ENCODE measurements around the gene THOC3.
"Not testable (repeated sequence)": the region's sequence is repeated elsewhere in the genome, so short reads cannot be mapped to it uniquely, and the experiment has no call there.

THOC3 gene

DNA sequence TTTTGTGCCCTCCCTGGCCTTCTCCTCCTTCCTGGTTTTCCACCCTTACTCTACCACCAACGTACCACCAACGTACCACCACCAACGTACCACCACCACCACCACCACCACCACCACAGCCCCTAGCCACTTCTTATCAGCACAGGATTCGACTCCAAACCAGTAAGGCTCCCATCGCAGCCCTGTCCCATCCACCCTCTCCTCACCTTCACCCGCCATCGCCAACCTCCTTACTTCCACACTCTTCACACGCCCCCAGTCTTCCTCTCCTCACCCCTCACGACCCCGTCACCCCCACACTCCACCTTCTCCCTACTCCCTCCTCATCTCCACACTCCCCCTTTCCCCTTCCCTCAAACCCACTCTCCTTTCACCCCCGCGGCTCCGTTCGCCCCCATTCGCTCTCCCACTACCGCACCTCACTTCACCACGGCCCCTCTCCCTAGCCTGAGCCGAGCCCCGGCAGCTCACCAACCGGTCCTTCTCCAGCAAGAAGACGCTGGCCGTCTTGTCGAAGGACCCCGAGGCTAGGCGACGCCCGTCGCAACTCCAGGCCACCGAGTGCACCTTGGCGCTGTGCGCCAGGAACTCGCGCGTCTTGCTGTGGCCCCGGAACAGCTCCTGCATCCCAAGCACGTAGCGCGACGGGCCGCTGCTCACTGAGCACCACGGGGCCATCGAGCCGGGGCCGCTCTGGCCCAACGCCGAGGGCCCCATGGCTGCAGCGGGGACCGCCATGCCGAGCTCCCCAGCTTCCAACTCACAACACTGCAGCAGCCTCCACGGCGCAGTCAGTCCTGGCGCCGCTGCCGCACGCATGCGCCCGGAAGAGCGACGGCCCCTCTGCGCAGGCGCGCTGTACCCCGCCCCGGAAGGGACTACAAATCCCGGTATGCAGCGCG lies at the start of gene THOC3:
TSS of gene THOC3 (minus strand) at position 845 of the 902 bp plus-strand sequence. CDS start at position 738, 107 bp downstream.
- not testable (repeated sequence) for DNase-seq

DNA sequence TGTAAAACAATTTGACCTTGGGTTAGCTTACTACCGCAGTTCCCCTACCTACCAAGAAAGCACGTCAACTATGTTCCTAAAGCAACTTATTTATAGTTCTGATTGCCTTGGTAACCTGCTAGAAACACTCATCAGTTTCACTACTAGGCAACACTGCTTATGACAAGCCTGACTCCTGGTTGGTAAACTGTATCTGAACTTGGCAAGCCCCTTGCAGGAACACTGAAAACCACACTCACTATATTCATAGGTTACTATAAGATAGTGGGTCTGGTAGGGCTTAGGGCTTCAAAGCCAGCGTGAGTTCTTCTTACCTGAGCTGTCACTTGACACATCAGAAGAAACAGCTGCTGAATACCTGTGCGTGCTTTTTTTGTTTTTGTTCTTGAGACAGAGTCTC lies 49.2 kb upstream of the THOC3 start:
- DNase-seq: not testable (repeated sequence)

DNA sequence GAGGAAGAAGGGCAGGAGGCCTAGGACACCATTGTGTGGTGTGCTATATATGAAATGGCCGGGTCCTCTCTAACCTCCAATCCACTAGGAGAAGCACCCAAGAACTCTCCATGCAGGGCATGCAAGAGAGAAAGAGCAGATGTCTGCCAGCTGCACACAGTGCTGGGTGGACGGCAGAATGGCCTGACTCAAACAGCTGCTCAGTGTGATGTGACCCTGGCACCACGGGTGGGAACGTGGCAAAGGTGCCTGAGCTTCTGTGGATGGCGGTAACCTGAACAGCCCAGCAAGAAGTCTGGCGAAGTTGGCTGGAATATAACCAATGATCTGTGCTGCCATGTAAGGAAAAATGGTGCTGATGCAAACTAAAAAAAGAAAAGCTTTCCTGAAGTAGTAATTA lies 46.2 kb upstream of the THOC3 start:
- DNase-seq: not testable (repeated sequence)

- not testable (repeated sequence) for DNase-seq
These were observed 43.0 kb upstream of the THOC3 start for GRCh38 chr5:176011088-176011487.

DNA sequence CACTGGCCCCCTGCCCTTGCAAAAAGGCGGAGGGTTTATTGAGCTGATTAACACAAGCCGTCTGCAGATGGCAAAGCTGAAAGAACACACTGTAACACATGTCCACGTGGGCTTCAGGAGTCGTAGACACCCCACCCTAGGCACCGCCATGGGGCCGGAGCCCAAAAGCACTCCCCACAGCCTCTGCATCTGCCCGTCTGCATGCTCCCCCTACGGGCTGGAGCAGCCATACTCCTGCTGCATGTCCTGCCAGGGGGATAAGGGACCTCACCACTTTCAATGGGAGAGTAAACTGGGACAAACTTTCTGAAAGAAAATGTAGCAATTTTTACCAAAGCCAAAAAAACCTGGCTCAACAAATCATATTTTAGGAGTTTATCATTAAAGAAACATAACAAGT lies 42.1 kb upstream of the THOC3 start:
- DNase-seq: not testable (repeated sequence)

- not testable (repeated sequence) for DNase-seq
These were observed 39.1 kb upstream of the THOC3 start for GRCh38 chr5:176007220-176007619.

GRCh38 chr5:176006819-176007218 lies 38.7 kb upstream of the THOC3 start:
- not testable (repeated sequence) for DNase-seq

DNA sequence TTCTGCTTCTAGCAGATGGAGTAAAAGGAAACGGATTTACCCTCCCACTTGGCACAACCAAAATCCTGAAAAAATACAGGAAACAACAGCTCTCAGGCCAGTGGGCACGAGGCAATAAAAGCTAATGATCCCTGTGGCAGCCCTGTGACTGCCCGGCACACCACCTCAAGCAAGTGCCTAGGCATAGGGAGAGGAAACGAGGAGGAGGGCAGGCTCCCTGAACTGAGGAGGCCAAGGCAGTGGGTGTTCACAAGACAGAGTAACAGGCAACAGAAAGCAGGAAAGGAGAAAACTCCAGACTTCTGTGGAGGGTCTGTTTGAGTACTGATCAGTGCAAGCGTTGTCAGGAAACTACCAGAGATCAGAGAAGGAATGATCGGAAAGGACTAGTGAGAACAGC lies 29.9 kb upstream of the THOC3 start:
- not testable (repeated sequence) for DNase-seq

DNA sequence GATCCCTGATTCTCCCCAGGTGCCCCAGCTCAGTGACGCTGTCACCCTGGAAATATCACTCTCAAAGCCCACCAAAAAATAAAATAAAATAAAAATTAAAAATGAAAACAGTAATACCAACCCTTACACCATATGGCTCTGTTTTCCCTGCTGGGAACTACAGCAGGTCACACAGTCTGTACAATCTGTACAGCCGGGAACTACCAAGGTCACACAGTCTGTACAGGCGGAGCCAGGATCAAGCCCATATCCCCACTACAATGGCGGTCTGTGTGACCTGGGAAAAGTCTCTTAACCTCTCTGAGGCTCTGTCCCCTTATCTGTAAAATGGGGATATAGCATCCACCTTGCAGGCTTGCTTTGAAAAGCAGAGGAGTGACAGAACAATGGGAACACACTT lies 29.4 kb upstream of the THOC3 start:
- not testable (repeated sequence) for DNase-seq

DNA sequence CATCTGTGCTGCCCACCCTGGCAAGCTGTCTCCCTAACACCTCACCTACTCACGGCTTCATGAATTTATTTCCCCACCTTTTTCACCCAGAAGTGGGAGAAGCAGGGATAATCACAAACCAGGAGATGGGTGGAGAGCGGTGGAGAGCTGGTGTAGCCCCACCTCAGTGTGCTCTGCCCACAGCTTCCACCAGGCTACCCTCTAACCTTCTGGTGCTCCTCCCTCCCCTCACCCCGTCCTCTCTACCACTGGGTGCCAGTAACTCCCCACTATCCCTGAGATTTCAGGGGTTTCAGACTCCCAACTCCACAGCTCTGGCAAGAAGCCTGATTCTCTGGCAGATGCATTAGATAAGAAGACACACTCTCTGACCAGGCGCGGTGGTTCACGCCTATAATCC lies 28.7 kb upstream of the THOC3 start:
- not testable (repeated sequence) for DNase-seq

GRCh38 chr5:175995506-175995905 lies 27.4 kb upstream of the THOC3 start:
- DNase-seq: not testable (repeated sequence)

DNA sequence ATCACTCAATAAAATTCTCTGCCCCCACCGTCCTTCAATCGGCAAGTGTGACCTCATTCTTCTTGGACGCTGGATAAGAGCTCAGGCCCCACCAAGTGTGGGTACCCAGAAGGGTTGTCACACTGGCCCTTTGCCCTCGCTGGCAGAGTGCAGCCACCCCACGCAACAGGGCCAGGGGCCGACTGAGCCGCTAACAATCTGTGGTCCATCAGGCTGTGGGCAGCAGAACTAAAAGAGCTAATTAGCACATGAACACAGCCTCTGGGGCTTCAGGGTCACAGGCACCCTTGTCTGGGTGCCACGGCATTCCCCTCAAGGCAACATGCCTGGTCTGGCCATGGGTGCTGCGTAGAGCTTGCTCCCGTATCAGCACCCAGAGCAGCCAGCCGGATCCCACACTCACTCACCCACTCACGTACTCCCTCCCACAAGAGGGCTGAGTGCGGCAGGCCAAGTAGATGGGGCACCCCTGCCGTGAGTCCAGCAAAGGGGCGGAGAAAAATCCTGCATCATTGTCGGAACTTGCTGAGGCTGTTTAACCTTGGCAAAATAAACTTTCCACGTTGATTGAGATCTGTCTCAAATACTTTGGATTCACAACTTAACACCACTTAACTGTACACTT lies 11.4 kb upstream of the THOC3 start:
- DNase-seq: not testable (repeated sequence)

DNA sequence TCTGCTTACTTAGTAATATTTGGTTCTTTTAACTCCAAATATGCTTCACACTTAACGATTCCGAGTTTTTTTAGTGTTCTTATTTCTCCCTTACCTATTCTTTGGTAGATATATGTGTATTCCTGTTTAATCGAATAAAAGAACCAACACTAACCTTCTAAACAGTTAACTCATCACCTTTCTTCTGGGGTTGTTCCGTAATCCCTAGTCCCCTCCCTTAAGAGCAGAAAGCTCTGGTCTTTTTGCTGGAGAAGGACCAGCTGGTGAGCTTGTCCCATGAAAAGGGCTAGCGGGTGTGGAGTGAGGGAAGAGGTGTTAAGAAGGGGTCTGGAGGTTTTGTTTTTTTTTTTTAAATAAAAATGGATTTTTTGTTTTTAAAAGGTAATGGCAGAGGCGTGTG lies 266 bp upstream of the THOC3 start:
- not testable (repeated sequence) for DNase-seq

DNA sequence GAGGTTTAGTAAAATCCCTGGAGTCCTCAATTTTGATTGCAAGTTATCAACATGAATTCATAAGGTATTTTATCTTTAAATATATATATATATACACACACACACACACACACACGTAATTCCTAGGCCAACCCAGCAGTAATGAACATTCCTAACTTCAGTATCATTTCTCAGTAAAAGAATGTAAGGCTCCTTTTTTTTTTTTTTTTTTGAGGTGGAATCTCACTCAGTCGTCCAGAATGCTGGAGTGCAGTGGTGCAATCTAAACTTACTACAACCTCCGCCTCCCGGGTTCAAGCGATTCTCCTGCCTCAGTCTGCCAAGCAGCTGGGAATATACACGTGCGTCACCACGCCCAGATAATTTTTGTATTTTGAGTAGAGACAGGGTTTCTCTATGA lies 5.8 kb downstream of the THOC3 start:
- not testable (repeated sequence) for DNase-seq

- DNase-seq: not testable (repeated sequence)
These were observed 7.9 kb downstream of the THOC3 start for GRCh38 chr5:175960228-175960627.

DNA sequence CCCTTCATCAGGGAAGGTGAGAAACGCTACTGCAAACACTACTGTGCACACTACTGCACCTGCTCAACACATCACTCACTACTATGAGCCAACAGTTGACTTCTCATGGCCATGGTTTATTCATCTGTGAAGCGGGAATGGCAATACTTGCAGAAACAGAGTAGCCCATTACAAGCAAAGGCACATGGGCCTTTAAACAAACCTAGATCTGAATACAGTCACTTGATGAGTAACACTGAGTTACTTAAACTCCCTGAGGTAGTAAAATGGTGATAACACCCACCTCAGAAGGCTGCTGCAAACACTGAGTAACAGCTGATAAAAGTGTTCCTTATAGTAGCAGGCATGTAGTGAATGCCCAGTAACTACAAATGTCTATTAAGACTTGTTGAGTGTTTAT lies 9.6 kb downstream of the THOC3 start:
- not testable (repeated sequence) for DNase-seq

DNA sequence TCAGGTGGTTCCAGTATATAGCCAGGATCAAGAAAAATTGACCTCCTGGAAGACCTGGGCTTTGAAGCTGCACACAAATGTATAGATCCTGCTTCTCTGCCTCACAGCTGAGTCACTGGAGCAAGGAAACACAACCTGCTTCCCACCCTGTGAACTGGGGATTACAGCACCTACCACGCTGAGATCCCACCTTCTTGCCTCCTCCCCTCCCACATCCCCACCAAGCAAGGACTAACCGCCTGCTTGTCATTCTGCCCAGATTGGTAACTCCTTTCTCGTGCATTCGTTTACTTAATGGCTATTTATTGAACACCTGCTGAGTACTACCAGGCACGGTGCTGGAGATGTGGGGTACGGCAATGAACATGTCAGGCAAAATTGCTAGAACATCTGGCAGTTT lies 14.0 kb downstream of the THOC3 start:
- DNase-seq: not testable (repeated sequence)

- DNase-seq: not testable (repeated sequence)
These were observed 15.3 kb downstream of the THOC3 start for GRCh38 chr5:175952810-175953209.

DNA sequence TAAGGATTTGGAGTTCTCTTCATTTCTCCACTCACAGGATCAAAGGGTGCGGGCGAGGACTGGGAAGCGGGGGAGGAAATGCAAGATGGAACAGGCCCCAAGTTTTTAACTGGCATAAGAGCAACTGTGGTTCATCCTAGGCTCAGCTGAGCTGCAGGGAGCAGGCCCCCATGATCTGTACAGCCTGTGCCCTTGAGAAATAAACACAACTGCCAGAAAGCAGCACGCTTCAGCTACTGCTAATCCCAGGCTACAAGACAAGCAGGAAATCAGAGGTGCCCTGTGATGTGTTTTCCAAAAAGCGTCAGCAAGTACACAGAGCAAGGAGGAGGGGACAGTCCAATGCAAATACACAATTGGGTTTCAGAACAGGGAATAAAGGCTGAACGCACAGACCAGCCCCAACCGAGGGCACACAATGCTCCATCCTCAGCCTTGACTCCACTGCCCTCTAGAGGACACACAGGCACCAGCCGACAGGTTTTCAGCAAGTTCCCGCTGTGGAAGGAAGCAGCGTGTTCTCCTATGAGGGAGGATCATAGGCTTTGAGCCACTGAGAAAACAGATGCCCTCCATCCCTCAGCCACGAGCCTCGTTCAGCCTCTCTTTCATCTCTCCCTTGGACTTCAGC lies 16.7 kb downstream of the THOC3 start:
- DNase-seq: not testable (repeated sequence)

- DNase-seq: not testable (repeated sequence)
These were observed 19.6 kb downstream of the THOC3 start for GRCh38 chr5:175948329-175949108.

DNA sequence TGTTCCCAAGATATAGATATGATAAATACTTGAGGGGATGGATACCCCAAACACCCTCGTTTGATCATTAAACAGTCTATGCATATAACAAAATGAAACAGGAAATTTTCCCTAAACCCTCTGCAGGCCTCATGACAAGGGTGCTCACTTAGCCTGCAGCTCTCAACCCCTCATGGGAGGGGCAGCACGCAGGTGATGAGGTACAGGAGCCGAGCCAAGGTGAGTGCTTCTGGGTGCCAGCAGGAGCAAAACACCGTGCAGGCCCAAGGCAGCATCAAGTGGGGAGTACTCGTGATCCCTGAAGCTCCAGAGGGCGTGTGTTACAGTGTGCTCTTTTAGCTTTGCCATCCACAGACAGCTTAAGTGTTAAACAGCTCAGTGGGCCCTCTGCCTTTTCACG lies 24.9 kb downstream of the THOC3 start:
- DNase-seq: not testable (repeated sequence)

DNA sequence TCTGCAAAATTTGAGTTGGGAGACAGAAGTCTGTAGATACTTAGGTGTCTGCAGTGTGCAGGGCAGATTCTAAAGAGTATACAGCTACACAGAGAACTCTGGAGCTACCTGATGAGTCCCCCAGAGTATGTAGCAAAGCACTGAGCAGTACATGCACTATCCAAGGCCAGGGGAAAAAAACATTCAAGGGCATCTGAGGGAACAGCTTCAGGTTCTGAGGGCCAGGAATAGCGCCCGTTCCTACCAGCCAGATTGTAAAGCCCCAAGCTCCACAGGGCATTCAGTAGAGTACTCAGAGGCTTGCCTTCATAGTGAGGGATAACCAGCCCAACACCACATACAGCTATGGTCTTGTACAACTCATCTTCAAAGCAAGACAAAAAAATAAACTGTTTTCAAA lies 27.5 kb downstream of the THOC3 start:
- not testable (repeated sequence) for DNase-seq
